GM19238 (cell line): ENCODE measurements around the gene ROR1.

ENCODE experiments used
- DNase-seq: peaks from one replicate; pipeline ENCODE4 v3.0.0; 2011; ENCODE audit warnings: low spot score; ENCODE audit not compliant: insufficient read length

Gene ROR1

GRCh38 chr1:63773815-63774616 lies at the start of gene ROR1:
ROR1 (plus strand) TSS chr1:63774017.
- DNase-seq = peak; percentile 23

DNA sequence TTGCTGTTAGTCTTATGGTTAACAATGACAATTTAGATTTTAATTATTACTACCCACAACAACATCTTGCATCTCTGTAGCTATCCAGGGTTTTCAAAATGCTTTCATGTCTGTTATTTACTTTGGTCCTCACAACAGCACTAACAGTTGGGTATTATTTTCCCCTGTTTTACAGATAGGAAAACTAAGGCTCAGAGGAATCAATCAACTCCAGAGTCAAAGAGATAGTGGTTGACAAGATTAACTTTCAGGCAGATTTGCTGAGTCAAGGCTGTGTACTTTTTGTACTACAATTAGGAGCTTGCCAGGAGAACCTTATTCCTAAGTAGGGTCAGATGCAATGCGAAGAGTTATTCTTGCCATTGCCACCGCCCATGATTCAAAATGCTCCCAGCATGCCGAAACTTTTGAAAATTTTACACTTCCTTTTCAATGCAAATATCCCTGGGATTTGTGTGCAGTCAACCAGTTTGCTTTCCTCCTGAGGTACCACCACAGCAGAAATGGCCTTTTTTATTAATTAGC lies 49.4 kb upstream of the ROR1 start:
- DNase-seq = no peak

- DNase-seq = no peak
Observed at GRCh38 chr1:63728611-63729226, 45.1 kb upstream of the ROR1 start.

GRCh38 chr1:63729227-63729620 lies 44.6 kb upstream of the ROR1 start:
- no peak for DNase-seq

- DNase-seq = no peak
Observed at GRCh38 chr1:63730211-63730610, 43.6 kb upstream of the ROR1 start.

- no peak for DNase-seq
Observed at GRCh38 chr1:63731117-63732043, 42.4 kb upstream of the ROR1 start.

- no peak for DNase-seq
Observed at GRCh38 chr1:63732666-63733065, 41.2 kb upstream of the ROR1 start.

- DNase-seq = no peak
Observed at GRCh38 chr1:63738772-63739171, 35.0 kb upstream of the ROR1 start.

DNA sequence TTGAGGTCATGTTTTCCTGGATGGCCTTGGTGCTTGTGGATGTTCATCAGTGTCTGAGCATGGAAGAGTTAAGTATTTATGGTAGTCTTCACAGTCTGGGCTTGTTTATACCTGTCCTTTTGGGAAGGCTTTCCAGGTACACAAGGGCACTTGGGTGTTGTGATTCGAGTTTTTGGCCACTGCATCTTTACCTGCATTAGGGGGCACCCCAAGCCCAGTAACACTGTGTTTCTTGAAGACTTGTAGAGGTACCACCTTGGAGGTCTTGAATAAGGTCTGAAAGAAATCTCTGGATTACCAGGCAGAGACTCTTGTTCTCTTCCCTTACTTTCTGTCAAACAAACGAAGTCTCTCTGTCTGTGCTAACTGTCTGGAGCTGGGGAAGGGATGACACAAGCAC lies 34.4 kb upstream of the ROR1 start:
- no peak for DNase-seq

GRCh38 chr1:63740432-63740831 lies 33.4 kb upstream of the ROR1 start:
- no peak for DNase-seq

GRCh38 chr1:63742526-63742925 lies 31.3 kb upstream of the ROR1 start:
- no peak for DNase-seq

DNA sequence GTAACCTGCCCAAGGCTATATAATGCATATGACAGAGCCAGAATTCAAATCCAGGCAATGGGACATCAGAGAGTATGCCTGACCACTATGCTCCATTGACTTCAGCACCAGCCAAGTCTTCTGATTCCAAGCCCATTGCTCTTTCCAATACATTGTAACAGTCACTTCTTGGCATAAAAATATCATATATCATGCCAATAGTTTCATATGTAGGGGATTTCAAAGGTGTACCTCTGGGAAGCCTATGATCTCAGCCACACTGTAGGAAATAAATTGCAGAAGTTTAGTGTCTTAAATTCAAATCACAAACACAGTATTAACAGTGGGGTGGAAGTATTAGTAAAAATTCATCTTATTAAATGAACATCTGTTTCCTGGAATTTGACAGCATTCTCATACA lies 30.0 kb upstream of the ROR1 start:
- no peak for DNase-seq

- DNase-seq = no peak
Observed at GRCh38 chr1:63746129-63746864, 27.5 kb upstream of the ROR1 start.

- DNase-seq = no peak
Observed at GRCh38 chr1:63747445-63747844, 26.4 kb upstream of the ROR1 start.

GRCh38 chr1:63748046-63748580 lies 25.7 kb upstream of the ROR1 start:
- DNase-seq = no peak

DNA sequence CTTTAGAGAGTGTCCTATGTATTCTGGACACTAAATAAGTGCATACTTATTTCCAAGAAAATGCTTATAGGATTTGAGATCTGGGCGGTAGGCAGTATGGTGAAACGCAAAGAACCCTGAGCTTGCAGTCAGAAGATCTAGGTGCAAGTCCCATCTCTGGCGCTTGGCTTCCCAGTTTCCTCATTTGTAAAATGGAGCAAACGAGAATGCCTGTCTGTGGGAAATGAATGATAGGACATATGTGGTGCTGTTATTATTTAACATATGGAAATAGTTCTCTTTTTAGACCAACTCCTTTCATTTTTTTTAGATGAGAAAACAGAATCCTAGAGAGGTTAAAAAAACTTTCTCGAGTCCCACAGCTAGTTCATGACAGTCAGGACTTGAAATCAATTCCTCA lies 25.2 kb upstream of the ROR1 start:
- no peak for DNase-seq

- DNase-seq = no peak
Observed at GRCh38 chr1:63750721-63751120, 23.1 kb upstream of the ROR1 start.

GRCh38 chr1:63752176-63752575 lies 21.6 kb upstream of the ROR1 start:
- no peak for DNase-seq

GRCh38 chr1:63753591-63753990 lies 20.2 kb upstream of the ROR1 start:
- no peak for DNase-seq

DNA sequence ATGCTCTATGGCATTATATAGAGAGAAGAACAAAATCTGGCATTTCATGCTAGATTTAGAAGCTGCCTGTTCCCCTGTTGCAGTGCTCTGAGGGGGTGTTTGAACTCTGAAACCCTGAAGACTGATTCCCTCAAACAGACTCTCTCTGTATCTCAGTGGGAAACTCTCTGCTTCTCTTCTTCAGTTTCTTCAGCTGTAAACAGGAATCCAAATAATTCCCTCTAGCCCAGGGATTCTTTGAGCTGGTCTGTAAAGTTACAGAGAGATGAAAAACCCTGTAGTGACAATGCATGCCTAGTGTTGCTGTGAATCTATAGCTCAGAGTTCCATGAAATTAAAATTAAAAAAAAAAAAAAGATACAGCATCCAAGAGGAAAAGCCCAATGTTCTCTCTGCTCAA lies 17.0 kb upstream of the ROR1 start:
- DNase-seq = no peak

- DNase-seq = no peak
Observed at GRCh38 chr1:63757334-63757733, 16.5 kb upstream of the ROR1 start.
